Tibial nerve (tissue), 4 donors: ENCODE measurements around the gene NKX3-2. TPM values are rescaled to one million over a fixed set of nuclear protein-coding genes. Genes with fewer than 3 reads are reported as not detected.

Experiments
- DNase-seq, 2 donors: peaks; one replicate each; pipeline ENCODE4 v3.0.0-alpha.2; 2019; ENCODE audit warnings: low spot score in 2 of 2
- H3K27ac ChIP-seq, 4 donors: fragments of 200-600 bp; sonication (generic) in 3 of 4; one replicate each; pipeline ENCODE4 v1.5.1; 2017 to 2019; ENCODE audit warnings: mild to moderate bottlenecking in 1 of 4
- H3K27me3 ChIP-seq, 2 donors: fragments of 200-600 bp; sonication (generic) in 1 of 2; one replicate each; pipeline versions ENCODE4 v1.5.1 to v1.6.0; 2017 to 2019
- H3K36me3 ChIP-seq, 3 donors: fragments of 200-600 bp; sonication (generic); one replicate each; pipeline ENCODE4 v1.5.1; 2018 to 2019
- H3K4me1 ChIP-seq, 4 donors: fragments of 200-600 bp; sonication (generic) in 3 of 4; one replicate each; pipeline ENCODE4 v1.5.1; 2017 to 2019
- H3K4me3 ChIP-seq, 4 donors: fragments of 200-600 bp; sonication (generic) in 3 of 4; one replicate each; pipeline ENCODE4 v1.5.1; 2017 to 2019; ENCODE audit warnings: mild to moderate bottlenecking in 1 of 4, moderate library complexity in 1 of 4
- H3K9me3 ChIP-seq, 4 donors: fragments of 200-600 bp; sonication (generic) in 3 of 4; one replicate each; pipeline ENCODE4 v1.5.1; 2017 to 2019
- CTCF ChIP-seq, 5 experiments: fragments of 200-600 bp in 3 of 5; fragments of 450-650 bp in 2 of 5; sonication (generic) in 3 of 5; IDR thresholded peaks; one replicate each; pipeline ENCODE4 v1.5.1; 2016 to 2019; ENCODE audit warnings: antibody characterized with exemption in 5 of 5, mild to moderate bottlenecking in 3 of 5, moderate library complexity in 2 of 5
- EP300 ChIP-seq, 2 donors: sonication (generic); formaldehyde crosslinking; IDR thresholded peaks; one replicate each; pipeline ENCODE4 v1.6.1; 2017; ENCODE audit warnings: antibody characterized with exemption in 2 of 2, mild to moderate bottlenecking in 1 of 2
- POLR2A ChIP-seq, 2 donors: fragments of 450-650 bp; IDR thresholded peaks; one replicate each; pipeline ENCODE4 v1.6.1; 2017; ENCODE audit warnings: antibody characterized with exemption in 2 of 2, mild to moderate bottlenecking in 2 of 2, moderate library complexity in 2 of 2
- WGBS, 2 donors: methylation state at CpG; one replicate each; pipeline ENCODE4 v1.1.5; 2018; 5-methylcytosine and 5-hydroxymethylcytosine counted together
- total RNA-seq, 4 donors: library from RNA; depleted of rRNA; stranded (reverse); fragments of >200 nt; gene quantifications; one replicate each; pipeline ENCODE4 v1.1.0, GENCODE V29; 2016

The NKX3-2 gene
- total RNA-seq, 4 donors from 2014 or later, result 0.22 to 0.84 (median 0.30) TPM; not detected in 1

DNA sequence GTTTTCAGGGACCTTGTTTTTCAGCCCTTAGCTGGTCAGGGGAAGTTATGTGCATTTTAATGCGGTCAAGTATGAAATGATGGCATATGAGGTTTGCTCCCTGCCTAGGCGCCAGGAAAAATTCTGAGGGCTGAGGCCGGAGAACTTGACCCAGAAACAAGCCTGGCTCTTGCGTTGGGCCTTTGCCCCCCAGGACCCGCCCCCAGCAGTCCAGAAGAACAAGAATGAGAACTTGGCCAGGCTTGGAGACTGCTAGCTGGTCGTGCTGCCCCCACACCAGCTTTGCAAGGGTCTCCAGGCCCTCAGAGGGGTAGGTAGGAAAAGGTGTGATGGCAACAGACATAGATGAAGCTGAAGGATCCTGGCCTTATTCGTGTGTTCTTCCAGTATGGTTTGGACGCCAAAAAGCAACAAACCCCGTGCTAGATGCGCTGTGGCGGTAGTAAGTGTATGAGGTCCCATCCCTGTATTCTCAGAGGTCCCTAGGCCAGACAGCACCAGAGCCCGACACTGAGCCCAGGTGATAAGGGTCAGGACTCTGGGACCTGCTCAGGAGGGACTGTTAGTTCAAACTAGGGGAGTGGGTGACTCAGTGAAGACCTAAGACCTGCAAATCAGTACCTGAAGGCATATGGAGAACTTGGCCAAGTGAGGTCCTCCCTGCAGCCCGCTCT lies 10.5 kb downstream of the NKX3-2 start:
- Histone ChIP-seq H3K4me3 (no peak overlapping the region), H3K36me3 (no peaks in the 10 kb centered on the region), H3K27ac (no peak overlapping the region), H3K27me3 (peaks cover 8 to 100% of the 10 kb centered on the region in 2 donors), H3K9me3 (peaks cover 0 to 3% (median 0%) of the 10 kb centered on the region in 4 donors), H3K4me1 (peaks cover 0 to 33% (median under 1%) of the 10 kb centered on the region in 4 donors)
- WGBS, 2 donors, result 13 to 17% methylated on average over 13 of the region's 13 CpGs
- no peak for TF ChIP-seq EP300 (IDR thresholded peaks at IDR 0.05)
- TF ChIP-seq CTCF (IDR thresholded peaks at IDR 0.05), result no peak
- no peak for TF ChIP-seq POLR2A (IDR thresholded peaks at IDR 0.05)
- DNase-seq, result no peak

DNA sequence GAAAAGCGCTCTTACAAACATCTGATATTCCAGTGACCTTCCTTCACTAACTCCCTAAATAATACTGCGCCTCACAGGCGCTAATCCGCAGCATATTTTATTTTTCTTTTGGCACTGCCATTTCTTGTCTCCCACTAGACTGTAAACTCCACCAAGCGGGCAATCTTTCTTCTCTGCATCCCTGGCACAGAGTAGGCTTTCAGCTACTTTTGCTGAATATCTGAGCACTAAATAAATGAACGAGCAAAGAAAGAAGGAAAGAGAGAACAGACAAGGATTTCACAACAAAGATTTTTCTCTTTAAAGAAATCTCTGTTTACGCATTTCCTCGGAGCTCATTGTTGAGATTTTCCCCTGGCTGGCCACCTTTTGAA lies 12.7 kb downstream of the NKX3-2 start:
- 36 to 42% methylated on average over 8 of the region's 8 CpGs for WGBS, 2 donors
- Histone ChIP-seq H3K36me3 (no peaks in the 10 kb centered on the region), H3K9me3 (no peaks in the 10 kb centered on the region), H3K27me3 (peaks cover 8 to 100% of the 10 kb centered on the region in 2 donors), H3K4me1 (peaks cover 0 to 44% (median 0%) of the 10 kb centered on the region in 4 donors), H3K27ac (no peak overlapping the region), H3K4me3 (no peak overlapping the region)
- TF ChIP-seq CTCF (IDR thresholded peaks at IDR 0.05), result no peak
- no peak for TF ChIP-seq EP300 (IDR thresholded peaks at IDR 0.05)
- DNase-seq, result no peak

DNA sequence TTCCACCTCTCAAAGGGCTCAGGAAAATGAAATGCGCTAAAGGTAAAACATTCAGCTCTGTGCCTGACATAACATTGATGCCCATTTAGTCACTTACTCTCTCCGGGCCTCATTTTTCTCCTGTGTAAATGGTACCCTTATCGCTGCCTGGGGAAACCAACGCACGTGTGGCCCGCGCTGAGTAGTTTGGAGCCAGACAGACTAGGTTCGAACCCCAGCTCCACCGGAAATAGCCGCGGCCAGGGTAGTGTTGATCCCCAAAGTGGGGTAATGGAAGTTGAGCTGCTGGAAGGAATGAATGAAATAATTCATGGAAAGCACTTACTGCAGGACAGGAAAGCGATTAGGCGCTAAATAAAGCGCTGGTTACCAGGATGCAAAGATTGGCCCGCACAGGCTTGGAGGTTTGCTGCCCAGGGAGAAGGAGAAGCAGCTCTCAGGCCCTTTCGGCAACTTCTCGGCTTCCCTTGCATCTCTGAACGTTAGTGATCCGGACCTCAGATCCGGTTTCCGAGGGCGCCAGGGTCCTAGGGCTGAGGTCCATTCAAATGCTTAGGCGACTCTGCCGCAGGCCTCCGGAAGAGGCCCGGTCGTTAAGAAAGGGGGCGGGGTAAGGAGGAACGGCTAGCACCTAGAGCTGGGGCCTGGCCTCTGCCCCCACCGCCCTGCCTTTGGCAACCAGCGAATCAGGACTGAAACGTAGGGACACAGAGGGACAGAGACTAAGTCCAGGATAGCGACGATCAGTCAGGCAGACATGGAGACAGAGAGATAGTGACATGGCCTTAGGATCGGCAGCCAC lies 13.3 kb downstream of the NKX3-2 start:
- no peak for DNase-seq
- Histone ChIP-seq H3K4me3 (no peak overlapping the region), H3K36me3 (no peaks in the 10 kb centered on the region), H3K27me3 (peaks cover 8 to 100% of the 10 kb centered on the region in 2 donors), H3K4me1 (peaks cover 0 to 44% (median 0%) of the 10 kb centered on the region in 4 donors), H3K27ac (no peak overlapping the region), H3K9me3 (no peaks in the 10 kb centered on the region)
- 8 to 9% methylated on average over 35 of the region's 35 CpGs for WGBS, 2 donors
- no peak for TF ChIP-seq POLR2A (IDR thresholded peaks at IDR 0.05)
- no peak for TF ChIP-seq CTCF (IDR thresholded peaks at IDR 0.05)
- TF ChIP-seq EP300 (IDR thresholded peaks at IDR 0.05), result no peak

DNA sequence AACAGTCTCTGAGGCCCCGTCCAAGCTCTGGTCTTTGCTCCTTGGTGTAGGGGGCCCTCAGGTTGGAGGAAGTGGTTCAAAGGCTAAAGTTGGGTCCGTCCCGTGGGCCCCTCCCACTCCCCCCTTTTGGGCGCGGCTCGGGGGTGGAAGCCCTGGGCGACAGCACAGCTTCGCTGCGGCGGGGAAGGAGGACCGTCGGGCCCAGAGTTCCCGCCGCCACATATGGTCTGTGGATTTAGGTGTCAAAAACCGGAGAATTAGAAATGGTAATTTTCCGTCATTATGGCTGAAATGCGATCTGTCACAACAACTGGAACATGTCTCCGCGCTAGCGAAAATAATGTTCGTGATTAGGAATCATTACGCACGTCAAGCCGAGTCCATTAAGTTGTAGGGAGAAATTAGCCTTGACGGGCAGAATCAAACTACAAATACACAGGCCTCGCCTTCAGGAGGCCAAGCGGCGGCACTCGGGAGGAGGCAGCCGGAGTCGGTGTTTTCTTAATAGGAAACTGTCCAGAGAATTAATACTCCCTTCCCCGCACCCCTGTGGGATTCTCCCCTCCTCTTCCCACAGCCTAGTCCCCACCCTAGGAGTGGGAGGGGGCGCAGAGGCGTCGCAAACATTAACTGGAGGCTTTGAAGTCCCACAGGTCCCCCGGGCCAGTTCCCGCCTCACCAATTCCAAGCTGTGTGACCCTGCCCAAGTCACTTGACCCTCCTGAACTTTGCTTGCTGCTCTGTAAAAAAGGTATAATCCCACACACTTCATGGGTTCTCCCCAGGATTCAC lies 15.0 kb downstream of the NKX3-2 start:
- H3K4me1 ChIP-seq, result peaks cover 0 to 39% (median 0%) of the 10 kb centered on the region in 4 donors
- no peak overlapping the region for H3K4me3 ChIP-seq
- no peak for DNase-seq
- no peak for TF ChIP-seq CTCF (IDR thresholded peaks at IDR 0.05)
- no peak for TF ChIP-seq EP300 (IDR thresholded peaks at IDR 0.05)
- TF ChIP-seq POLR2A (IDR thresholded peaks at IDR 0.05), result no peak
- H3K27me3 ChIP-seq, result peaks cover 6 to 100% of the 10 kb centered on the region in 2 donors
- H3K27ac ChIP-seq, result no peak overlapping the region
- WGBS, 2 donors, result 7 to 15% methylated on average over 35 to 37 of the region's 37 CpGs
- H3K36me3 ChIP-seq, result peaks cover 0 to under 1% (median 0%) of the 10 kb centered on the region in 3 donors
- H3K9me3 ChIP-seq, result peaks cover 0 to 13% (median 5%) of the 10 kb centered on the region in 4 donors
